ENCODE measurements around the gene TAS2R42.

- no peak for TF ChIP-seq EZH2phosphoT487 (IDR thresholded peaks at IDR 0.05; ENCODE audit: borderline replicate concordance, low read depth, low read length)
- TF ChIP-seq CTCF (conservative IDR thresholded peaks at IDR 0.05; ENCODE audit: low read length) = peak; percentile 31; the same call in 1 of the 2 replicates
These were observed 22.4 kb upstream of the TAS2R42 start for GRCh38 chr12:11209113-11209512.

All from OCI-LY7 (cell line).